ENCODE measurements around the gene OSBPL2.

Gene OSBPL2

GRCh38 chr20:62267543-62267942, 29.2 kb downstream of the OSBPL2 start:
- H3K27ac ChIP-seq (ENCODE audit: extremely low read depth, low read depth, low read length): no peak overlapping the region
- ChIA-PET CTCF (no interaction called here), POLR2A (no interaction called here)

GRCh38 chr20:62268228-62268900, 30.0 kb downstream of the OSBPL2 start:
- CTCF ChIA-PET: interaction anchor here (0.6 kb wide), 1 partner anchor 119 kb away, joined by 3 read pairs; the partner anchor contains the start of gene RPS21
- POLR2A ChIA-PET: no interaction called here
- no peaks in the 10 kb centered on the region for H3K9me3 ChIP-seq (ENCODE audit: control insufficient read depth, insufficient read depth, low read depth, low read length)
- H3K4me3 ChIP-seq (ENCODE audit: low read depth, low read length): no peak overlapping the region
- no peaks in the 10 kb centered on the region for H3K4me1 ChIP-seq (ENCODE audit: control insufficient read depth, insufficient read depth, low read length)
- H3K36me3 ChIP-seq (ENCODE audit: control insufficient read depth in 2 of 2, insufficient read depth in 1 of 2, low read length in 2 of 2): peaks cover 0 to 68% of the 10 kb centered on the region in 2 experiments; a peak in 2 of 3 replicates
- no peak overlapping the region for H3K27ac ChIP-seq (ENCODE audit: extremely low read depth, low read depth, low read length)
- TF ChIP-seq ZNF394 (tag by site-specific recombination; IDR thresholded peaks at IDR 0.05; ENCODE audit: borderline replicate concordance) (peak; percentile 26; the same call in 1 of the 2 replicates), ZNF785 (tag by site-specific recombination; IDR thresholded peaks at IDR 0.05) (no peak), ZNF747 (tag by site-specific recombination; IDR thresholded peaks at IDR 0.05) (no peak), ZNF26 (tag by site-specific recombination; IDR thresholded peaks at IDR 0.05) (no peak), HOXC10 (CRISPR knock-in tag; IDR thresholded peaks at IDR 0.05) (no peak)

More at GRCh38 chr20:62267543-62267942, 29.2 kb downstream of the OSBPL2 start:
- Histone ChIP-seq H3K4me1 (ENCODE audit: control insufficient read depth, insufficient read depth, low read length) (no peaks in the 10 kb centered on the region), H3K36me3 (ENCODE audit: control insufficient read depth in 2 of 2, insufficient read depth in 1 of 2, low read length in 2 of 2) (peaks cover 0 to 68% of the 10 kb centered on the region in 2 experiments; a peak in 2 of 3 replicates), H3K4me3 (ENCODE audit: low read depth, low read length) (no peak overlapping the region), H3K9me3 (ENCODE audit: control insufficient read depth, insufficient read depth, low read depth, low read length) (no peaks in the 10 kb centered on the region)
- TF ChIP-seq GFI1B (tag by site-specific recombination; IDR thresholded peaks at IDR 0.05) (no peak), PRDM2 (tag by site-specific recombination; IDR thresholded peaks at IDR 0.05; ENCODE audit: borderline replicate concordance) (no peak), ZNF610 (tag by site-specific recombination; IDR thresholded peaks at IDR 0.05; ENCODE audit: borderline replicate concordance) (no peak), ZFP41 (tag by site-specific recombination; IDR thresholded peaks at IDR 0.05; ENCODE audit: borderline replicate concordance) (no peak), ZNF76 (tag by site-specific recombination; IDR thresholded peaks at IDR 0.05; ENCODE audit: borderline replicate concordance, low read depth) (no peak), ZBTB49 (tag by site-specific recombination; IDR thresholded peaks at IDR 0.05; ENCODE audit: low read depth) (no peak), ZBTB17 (tag by site-specific recombination; IDR thresholded peaks at IDR 0.05) (no peak), ZNF292 (tag by site-specific recombination; IDR thresholded peaks at IDR 0.05; ENCODE audit: borderline replicate concordance, low read depth) (no peak), ZNF140 (tag by site-specific recombination; IDR thresholded peaks at IDR 0.05) (no peak), ZNF544 (tag by site-specific recombination; IDR thresholded peaks at IDR 0.05) (no peak), ZNF664 (tag by site-specific recombination; IDR thresholded peaks at IDR 0.05) (no peak), ZNF555 (tag by site-specific recombination; conservative IDR thresholded peaks at IDR 0.05) (no peak)

Data from HEK293 (cell line).